Keratinocyte (primary cell): ENCODE results near the gene CNN2.

Experiments
- CTCF ChIP-seq, 3 experiments: IDR thresholded peaks in 1 of 3; conservative IDR thresholded peaks in 1 of 3; optimal IDR thresholded peaks in 1 of 3; 2 replicates in 2 of 3; 3 replicates in 1 of 3; pipeline versions ENCODE3 to v1.5.1; 2011; ENCODE audit warnings: low read length in 3 of 3, mild to moderate bottlenecking in 3 of 3, moderate library complexity in 2 of 3, control low read depth in 1 of 3, inconsistent platforms in 1 of 3; ENCODE audit not compliant: insufficient read depth in 2 of 3; ENCODE audit errors: extremely low read depth in 1 of 3
- EZH2 ChIP-seq: IDR thresholded peaks from one replicate; pipeline ENCODE4 v1.6.1; 2012; ENCODE audit warnings: inconsistent platforms, mild to moderate bottlenecking, low read length, moderate library complexity

GRCh38 chr19:1050989-1051788, 24.8 kb downstream of the CNN2 start:
- TF ChIP-seq CTCF (optimal IDR thresholded peaks at IDR 0.05 in 1 of 3, IDR thresholded peaks at IDR 0.05 in 1 of 3, conservative IDR thresholded peaks at IDR 0.05 in 1 of 3; ENCODE audit: extremely low read depth in 1 of 3, insufficient read depth in 2 of 3, low read length in 3 of 3) (no peak), EZH2 (no peak)
